ENCODE data around the gene LDHD.

LDHD gene

DNA sequence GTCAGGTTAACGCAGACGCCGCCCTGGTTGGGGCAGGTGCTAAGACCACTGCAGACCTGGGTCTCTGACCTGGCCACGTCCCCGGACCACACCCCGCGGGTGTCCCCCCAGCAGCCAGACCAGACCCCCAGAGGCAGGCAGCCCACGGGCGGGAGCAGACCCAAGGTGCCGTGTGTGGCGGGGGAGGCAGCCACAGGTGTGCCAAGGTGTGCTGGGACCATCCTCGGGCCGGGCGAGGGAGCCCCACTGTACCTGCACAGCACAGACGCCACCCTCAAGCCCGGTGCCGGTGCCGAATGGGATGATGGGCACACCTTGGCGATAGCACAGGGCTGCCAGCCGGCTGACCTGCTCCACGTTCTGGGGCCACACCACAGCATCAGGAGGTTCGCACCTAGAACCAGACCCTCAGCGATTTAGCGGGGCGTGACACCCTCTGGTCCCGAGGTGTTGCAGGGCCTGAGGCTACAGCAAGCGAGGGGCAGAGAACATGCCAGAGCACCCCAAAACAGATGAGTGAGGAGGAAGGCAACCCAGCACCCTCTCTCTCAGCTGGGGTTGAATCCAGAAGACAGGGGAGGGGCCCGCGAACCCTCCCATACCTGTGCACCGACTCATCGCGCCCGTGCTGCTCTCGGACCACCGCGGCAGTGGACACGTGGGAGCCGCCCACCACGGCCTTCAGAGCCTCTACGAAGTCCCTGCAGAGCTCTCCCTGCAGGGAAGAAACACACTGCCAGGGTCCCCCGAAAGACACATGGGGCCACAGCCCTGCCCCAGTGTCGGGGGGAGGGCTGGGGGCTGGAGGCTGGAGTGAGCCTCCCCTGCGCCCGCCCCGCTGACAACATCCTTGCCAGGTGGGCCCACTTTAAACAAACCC, 1.4 kb downstream of the LDHD start:
- DNase-seq: no peak

DNA sequence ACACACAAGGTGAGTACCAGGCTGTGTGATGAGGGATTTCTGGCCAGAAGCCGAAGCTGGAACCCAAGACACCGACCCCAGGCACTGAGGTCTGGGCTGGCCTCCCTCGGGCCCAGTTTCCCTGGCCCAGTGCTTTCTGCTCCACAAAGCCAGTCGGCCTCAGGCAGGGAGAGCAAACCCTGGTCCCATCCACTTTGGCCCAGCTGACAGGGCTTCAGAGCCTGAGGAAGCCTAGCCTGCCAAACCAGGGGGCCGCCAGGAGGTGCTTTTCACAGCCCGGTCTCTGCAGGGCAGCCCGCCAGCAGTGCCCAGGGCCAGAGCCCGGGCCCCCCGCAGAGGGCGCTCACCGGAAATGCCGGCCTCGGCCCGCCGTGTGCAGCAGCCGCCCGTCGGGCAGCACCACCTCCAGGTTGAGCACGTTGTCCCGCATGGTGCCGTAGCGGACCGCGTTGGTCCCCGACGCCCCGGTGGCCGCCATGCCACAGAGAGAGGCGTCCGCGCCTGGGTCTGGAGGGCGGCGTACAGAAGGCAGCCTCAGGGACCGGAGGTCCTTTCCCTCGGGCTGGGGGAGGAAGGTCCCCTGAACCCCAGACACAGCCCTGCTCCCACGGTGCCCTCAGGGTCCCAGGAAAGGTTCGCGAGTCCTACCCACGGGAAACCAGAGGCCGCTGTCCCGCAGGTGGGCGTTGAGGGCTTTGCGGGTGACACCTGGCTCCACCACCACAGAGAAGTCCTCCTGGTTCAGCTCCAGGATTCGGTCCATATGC, 2.2 kb downstream of the LDHD start:
- no peak for DNase-seq

DNA sequence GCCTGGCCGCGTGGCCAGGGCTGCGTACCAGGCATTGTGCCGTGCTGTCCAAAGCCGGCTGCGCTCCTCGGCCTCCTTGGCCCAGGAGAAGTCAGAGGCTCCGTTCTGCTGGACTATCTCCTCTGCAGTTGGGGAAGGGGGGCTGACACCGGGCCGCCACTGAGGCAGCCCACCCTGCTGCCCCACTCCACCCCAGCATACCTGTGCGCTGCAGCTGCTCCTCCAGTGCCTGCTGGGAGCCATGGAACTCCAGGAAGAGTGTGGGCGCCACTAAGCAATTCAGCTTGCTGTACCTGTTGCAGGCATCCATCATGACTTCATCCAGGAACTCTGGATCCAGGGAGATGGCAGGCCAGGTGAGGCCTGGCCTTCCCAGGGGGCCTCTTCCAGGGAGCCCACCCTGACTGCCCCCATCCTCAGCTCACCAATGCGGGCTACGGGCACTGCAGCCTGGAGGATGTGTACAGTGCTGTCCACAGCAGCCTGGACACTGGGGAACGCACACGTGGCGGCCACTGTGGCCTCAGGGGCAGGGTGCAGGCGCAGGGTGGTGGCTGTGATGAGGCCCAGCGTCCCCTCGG, 2.9 kb downstream of the LDHD start:
- no peak for DNase-seq

DNA sequence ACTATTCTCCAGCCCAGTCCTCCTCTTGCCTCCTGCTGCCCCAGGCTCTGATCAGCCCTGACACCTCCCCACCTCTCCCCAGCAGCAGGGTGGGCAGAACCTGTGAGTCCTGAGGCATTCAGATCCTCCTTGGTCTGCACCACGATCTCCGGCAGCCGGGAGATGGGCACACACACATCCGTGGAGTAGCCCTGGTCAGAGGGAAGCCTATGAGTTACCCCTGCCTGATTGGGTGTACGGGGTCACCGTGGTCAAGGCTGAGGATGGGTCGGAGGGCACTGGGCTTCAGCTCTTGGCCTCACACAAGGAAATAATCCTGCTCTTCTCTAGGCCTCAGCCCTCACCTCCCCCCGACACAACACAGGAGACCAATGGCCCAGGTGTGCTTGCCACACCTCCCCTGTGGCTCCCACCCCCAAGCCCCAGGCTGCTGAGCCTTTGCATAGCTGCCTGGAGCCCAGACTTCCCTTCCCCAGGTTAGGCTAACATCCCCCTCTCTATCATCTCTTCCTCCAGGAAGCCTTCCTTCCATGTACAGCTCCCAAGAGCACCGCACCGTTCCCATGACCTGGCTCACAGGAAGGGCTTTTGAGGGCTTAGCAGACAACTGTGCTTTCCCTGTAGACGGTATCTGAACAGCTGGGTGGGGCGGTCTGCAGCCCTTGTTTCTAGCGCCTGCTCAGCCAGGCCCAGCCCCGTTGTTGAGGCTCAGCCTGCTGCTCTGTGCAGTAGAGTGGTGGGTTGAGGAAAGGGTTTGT, 3.7 kb downstream of the LDHD start:
- DNase-seq: no peak

DNA sequence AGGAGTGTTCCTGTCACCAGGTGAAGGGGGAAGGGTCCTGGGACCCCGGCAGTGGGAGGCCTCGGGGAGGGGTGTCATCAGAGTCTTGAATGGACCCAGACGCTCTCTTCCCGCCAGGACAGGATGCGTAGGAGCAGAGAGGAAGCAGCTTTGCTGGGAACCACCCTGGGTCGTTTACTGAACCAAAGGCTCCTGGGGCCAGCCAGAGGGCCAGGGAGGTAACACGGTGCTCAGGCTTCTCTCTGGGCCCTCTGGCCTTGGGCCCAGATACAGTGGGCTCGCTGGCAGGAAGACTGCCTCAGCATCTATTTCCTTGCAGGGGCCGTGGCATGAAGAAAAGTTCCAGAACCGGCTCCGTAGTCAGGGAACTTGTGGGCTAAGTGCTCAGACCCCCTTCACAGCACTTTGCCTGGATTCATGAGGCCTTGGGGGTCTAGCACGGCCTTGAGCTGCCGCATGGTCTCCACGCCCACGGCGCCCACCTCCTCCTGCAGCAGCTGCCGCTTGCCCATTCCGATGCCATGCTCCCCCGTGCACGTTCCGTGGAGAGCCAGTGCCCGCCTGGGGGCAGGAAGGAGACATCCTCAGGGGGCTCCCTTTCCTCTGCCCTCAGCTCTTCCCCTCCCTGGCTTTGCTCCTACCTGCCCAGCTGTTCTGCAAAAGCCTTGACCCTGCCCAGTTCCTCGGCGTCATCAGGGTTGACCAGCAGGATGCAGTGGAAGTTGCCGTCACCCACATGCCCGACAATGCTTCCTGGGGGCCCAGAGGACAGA, 4.4 kb downstream of the LDHD start:
- no peak for DNase-seq

DNA sequence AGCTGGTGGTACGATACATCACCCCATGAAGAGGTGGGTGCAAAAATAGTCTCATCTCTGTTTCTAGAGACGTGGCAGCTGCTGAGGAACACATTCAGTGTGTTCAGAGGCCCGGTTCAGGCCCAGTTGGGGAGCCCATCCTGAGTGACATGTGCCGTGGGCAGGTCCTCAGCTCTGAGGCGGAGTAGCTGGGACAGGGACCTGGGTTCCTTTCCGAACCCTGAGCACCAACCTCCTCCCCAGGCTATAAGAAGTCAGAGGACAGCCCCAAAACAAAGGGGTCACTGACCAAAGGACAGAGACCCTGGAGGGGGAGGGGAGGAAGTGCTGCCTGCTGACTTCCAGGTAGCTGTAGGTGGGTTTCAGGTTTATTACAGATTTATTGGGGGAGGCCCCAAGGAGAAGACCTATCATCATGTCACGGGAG, 5.1 kb downstream of the LDHD start:
- DNase-seq: no peak

DNA sequence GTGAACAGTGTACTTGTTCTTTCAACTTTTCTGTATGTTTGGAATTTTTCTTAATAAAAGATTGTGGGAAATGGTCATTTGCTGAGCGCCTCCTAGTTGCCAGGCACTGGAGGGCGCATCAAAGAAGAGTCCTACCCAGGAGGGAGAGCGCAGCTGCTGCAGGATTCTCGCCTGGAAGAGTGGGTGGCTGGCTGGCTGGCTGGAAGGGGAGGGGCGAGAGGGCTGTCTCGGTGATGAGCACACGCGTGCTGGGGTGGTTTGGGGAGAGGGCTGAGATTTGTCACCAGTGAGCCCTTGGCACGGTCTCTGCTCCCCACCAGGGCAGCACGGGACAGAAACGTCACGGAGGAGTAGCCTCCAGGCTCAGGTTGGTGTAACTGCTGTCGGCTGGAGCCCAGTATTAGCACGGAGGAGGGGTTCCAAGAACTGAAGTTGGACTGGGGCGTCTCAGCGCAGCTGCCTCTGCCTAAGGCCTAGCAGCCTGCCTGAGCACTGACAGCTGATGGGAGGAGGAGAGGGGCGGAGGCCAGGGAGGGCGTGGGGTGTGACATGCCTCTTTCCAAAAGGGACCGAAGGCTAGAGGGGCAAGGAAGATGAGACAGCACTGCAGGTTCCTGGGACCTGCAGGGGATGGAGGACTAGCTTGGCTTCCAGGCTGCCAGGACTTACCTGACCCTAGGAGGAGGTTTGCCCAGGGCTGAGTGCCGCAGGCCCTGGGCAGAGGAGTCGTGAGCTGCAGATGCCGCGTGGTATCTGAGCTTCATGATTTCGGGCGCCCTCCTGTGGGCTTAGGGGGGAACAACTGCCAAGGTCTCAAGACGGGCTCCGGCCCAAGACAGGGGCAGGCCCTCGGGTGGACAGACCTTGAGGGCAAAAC, 5.7 kb downstream of the LDHD start:
- DNase-seq: peak; percentile 85

DNA sequence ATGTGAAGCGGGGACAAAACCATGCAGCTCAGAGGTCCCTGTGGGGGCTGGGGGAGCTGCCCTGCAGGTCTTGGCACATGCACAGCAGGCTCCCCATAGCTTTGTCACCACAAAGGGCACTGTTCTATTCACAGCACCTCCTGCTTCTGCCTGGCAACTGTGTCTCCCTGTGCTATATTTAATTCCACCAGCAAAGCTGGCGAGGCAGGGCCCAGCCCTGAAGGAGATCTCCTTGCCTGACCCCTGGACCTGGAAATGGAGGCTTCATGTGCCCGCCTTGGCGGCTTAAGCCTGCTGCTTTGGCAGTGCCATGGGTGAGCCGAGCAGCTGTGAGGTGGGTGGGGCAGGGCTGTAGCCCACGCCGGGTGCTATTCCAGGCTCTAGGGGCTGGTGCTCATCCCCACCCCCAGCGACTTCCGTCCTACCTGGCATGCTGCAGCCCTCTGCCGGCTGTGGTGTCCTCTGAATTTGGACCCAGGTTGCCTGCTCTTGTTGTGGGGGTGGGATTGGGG, 6.8 kb downstream of the LDHD start:
- DNase-seq: no peak

DNA sequence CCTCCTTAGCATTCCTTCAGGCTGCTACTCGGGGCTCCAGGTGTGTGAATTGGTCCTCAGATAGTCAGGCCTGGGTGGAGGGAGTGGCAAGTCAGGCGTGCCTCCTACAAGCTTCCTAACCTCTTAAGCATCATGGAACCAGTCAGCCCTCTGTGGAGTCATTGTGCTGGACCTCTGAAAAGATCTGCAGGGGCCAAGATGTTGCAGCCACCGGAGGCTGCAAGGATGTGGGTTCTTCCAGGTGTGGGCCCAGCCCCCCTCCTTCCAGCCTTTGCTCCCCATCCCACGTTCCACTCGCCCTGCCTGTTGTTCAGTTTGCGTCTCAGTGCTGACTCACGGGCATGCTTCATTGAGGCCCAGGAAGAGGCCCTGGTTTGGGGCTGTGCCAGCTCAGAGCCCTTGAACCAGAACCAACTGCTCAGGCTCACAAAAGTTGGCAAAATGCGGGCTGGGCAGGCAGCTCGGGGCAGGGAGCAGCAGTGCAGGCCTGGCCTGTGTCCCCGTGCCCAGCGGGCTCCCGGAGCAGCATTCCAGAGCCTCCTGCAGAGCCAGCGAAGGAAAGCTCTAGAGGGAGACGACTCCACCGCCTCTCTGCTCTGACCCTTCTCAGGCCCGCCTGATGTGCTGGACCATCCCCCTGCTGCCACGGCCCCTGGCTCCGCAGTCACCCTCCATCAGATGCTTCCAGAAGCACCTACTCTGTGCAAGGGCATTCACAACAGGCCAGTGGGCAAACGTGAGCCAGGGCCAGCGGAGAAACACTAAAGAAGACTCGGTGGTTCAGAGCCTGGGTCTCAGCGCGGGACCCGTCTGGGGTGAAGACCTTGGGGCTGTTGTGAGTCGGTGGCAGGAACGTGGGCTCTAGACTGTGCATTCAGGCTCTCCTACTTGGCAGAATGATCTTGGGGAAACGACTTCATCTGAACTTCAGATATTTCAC, 7.5 kb downstream of the LDHD start:
- DNase-seq: peak; percentile 64

DNA sequence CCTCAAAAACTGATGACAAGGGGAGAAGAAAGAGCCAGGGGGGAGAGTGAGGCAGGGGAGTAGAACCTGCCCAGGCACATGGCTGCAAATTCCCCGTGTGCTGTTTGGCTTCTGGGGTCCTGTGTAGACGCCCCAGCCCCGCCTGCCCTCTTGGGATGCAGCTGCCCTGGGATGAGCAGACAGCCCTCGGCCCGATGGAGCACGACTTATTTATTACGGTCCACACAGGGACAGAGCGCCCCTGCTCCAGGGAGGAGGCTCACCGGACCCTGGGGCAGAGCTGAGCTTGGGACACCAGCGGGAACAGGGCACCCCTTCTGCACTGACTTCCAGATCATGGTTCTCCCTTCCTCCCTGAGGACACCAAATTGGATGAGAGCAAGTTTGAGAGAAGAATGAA, 9.1 kb downstream of the LDHD start:
- DNase-seq: no peak

DNA sequence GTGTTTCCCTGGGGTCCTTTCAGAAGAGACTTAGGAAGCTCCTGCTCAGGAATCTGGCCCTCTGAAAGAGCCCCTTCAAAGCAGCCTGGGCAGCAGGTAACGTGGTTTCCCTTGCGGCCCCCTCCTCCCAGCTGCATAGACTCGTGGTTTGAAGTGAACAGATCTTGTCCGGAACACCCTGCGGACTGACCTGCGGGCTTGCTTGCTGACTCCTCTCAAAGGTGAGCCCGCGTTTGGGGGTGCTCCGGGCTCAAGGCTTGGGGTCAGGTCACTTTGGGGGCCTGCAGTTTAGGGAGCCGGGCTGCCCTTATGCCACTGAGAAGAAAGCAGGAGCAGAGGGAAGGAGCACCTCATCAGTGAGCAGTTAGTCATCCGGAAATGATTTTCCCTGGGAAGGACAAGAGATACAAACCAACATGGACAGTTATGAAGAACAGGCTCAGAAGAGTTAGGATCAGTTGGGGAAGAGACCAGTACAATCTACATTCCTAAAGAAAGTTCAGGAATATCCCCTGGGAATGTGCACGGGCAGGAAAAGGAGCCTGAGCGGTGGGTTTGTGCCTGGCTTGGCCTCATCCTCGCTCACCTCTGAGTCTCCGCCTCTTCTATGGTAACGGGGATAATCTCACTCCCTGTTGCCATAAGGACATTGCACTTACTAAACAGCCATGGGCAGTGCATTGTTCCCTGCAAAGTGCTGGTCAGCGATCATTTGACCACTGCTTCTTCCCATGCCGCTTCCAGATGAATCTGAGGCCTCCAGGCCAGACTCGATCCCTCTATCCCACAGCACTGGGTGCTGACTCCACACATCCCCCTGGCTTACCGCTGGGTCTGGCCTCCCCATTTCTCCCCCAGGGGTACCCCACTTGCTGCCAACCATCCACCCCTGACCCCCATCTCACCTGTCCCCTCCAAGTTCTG, 10.0 kb downstream of the LDHD start:
- no peak for DNase-seq

DNA sequence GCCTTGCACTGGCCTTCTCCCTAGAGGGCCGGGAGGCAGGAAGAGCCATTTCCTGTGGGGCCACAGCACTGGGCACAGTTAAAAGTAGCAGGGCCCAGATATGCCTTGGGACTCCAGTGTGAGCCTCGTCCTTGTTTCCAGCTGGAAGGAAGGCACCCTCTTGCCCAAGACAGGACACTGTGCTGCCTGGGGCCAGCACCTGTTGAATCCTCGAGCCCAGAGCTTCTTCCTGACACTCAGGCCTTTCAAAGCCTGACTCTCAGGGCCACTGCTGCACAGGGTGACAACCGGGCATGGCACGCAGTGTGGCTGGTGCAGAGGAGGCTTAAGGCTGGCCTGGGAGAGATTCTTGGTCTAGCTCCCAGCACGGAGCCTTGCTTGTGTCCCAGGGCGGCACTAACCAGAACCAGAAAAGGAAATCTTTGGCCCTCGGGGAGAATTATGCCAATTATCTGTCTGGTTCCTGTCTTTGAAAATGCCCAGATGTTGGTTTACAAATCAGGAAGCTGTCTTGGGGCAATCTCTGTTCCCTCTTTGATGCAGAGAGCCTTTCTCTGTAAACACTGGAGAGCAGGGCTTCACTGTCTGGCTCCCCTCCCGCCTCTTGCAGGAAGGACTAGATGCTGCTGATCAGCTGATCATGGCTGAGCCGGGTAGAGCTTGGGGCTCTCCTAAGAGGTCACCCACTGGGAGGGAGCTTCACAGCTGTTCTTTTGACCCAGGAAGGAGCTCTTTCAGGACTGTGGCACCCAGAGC, 11.1 kb downstream of the LDHD start:
- no peak for DNase-seq

DNA sequence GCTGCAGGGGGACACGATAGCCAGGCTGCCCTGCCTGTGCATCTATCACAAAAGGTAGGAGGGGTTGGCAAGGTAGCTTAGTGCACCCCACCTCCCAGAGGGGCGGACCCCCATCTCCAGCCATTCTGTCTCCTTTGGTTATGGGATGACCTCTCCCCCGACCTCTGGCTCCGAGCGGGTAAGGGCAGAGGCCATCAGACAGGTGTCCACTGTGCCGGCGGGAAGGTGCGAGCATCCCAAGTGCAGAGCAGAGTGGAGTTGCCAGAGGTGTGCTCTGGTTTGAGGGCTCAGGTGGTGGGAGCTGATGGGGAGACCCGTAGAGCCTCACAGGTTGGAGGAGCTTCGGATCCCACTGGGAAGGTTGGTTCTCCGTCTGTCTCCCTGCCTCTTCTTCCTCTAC, 11.7 kb downstream of the LDHD start:
- no peak for DNase-seq

DNA sequence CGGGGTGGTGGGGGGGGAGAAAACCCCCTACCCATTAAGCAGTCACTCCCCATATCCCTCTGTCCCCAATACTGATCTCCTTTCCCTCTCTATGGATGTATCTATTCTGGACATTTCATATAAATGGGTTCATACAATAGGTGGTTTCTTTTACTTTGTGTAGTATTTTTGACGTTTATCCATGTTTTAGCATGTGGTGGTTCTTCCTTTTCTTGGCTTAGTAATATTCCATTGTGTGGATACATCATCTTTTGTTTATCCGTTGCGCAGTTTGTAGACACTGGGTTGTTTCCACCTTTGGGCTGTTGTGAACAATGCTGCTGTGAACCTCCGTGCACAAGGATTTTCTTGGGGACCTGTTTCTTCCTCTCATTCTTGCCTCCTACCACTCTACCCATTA, 12.6 kb downstream of the LDHD start:
- DNase-seq: no peak

DNA sequence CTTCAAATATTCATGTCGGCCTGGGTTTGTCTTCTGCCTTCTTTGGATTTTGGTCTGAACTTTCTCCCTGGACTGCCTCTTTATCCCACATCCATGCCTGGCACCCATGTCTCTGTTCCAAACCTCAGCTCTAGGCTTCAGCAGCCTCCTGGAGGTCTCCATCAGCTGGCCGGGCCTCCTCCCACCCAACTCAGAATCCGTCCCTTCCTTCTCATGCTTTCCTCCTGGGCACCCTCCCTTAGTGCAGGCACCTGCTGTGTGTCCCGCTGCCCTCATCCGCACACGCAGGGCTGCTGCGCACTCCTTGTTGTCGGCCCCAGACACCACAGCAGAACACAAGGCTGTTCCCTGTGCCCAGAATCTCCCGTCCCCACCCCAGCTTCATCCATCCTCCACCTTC, 14.0 kb downstream of the LDHD start:
- DNase-seq: no peak

DNA sequence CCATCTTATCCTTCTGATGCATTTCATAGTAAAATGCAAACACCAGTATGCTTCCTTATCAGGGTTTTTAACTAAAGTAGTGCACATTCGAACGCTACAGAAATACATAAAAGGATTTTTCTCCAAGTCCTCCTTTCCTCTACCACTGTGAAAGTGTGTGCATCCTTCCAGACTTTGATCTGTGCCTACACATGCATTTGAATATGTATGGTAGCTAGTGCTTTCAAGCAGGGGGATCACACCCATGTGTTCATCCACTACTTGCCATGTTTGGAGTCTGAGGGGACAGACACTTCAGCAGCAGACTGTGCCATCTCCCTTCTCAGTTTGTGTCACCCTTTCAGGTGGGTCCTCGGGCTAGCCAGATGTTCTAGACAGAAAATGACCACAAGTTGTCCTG, 14.9 kb downstream of the LDHD start:
- DNase-seq: no peak

DNA sequence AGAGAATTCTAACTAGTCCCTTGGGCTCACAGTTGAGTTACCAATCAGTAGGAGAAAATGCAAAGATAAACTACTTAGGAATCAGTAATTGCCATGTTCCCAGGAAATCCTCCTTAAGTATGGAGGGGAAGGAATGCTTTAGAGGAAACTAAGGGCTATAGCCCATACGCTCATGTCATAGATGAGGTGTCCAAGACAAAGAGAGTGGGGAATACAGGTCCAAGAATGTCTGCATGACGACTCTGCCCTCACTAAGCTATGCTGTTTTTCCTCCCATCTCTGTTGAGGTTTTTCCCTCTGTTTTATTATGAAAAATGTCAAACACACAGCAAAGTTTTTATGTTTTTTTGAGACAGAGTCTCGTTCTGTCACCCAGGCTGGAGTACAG, 16.0 kb downstream of the LDHD start:
- no peak for DNase-seq
